ENCODE measurements around the gene TK2. TPM values are rescaled to one million over a fixed set of nuclear protein-coding genes. Genes with fewer than 3 reads are reported as not detected.

TK2 gene
- total and polyA plus RNA-seq, 2 experiments from 2014 or later = 1.8 to 4.2 TPM

- DNase-seq (ENCODE audit: low spot score) = no peak
- H3F3A ChIP-seq (replicated peaks; ENCODE audit: low read depth) = no peaks in the 10 kb centered on the region
Measured at GRCh38 chr16:66534376-66534799, 15.5 kb downstream of the TK2 start.

More at GRCh38 chr16:66534376-66534799, 15.5 kb downstream of the TK2 start:
- H3K4me2 ChIP-seq = no peak overlapping the region
- Mint-ChIP-seq H3K27me3 (ENCODE audit: insufficient read depth, low read depth, poor library complexity) (peaks cover 2% of the 10 kb centered on the region), H3K27ac (no peak overlapping the region), H3K4me3 (no peak overlapping the region), H3K4me1 (no peaks in the 10 kb centered on the region; the same call in 2 of the 3 replicates), H3K9me3 (no peaks in the 10 kb centered on the region; the same call in 2 of the 3 replicates), H3K36me3 (ENCODE audit: low read depth) (no peaks in the 10 kb centered on the region; the same call in 1 of the 3 replicates)
- no peaks in the 10 kb centered on the region for H3K36me3 ChIP-seq (ENCODE audit: insufficient read depth)
- H4K20me1 ChIP-seq (replicated peaks; ENCODE audit: insufficient read depth) = no peaks in the 10 kb centered on the region
- no peak for ATAC-seq
- no peak overlapping the region for H3K27ac ChIP-seq (ENCODE audit: low read depth)
- H3K27me3 ChIP-seq (ENCODE audit: insufficient read depth) = no peaks in the 10 kb centered on the region
- H2AFZ ChIP-seq = no peak overlapping the region
- TF ChIP-seq JUNB (IDR thresholded peaks at IDR 0.05; ENCODE audit: unreplicated experiment) = no peak
- TF ChIP-seq, protein P1, sequence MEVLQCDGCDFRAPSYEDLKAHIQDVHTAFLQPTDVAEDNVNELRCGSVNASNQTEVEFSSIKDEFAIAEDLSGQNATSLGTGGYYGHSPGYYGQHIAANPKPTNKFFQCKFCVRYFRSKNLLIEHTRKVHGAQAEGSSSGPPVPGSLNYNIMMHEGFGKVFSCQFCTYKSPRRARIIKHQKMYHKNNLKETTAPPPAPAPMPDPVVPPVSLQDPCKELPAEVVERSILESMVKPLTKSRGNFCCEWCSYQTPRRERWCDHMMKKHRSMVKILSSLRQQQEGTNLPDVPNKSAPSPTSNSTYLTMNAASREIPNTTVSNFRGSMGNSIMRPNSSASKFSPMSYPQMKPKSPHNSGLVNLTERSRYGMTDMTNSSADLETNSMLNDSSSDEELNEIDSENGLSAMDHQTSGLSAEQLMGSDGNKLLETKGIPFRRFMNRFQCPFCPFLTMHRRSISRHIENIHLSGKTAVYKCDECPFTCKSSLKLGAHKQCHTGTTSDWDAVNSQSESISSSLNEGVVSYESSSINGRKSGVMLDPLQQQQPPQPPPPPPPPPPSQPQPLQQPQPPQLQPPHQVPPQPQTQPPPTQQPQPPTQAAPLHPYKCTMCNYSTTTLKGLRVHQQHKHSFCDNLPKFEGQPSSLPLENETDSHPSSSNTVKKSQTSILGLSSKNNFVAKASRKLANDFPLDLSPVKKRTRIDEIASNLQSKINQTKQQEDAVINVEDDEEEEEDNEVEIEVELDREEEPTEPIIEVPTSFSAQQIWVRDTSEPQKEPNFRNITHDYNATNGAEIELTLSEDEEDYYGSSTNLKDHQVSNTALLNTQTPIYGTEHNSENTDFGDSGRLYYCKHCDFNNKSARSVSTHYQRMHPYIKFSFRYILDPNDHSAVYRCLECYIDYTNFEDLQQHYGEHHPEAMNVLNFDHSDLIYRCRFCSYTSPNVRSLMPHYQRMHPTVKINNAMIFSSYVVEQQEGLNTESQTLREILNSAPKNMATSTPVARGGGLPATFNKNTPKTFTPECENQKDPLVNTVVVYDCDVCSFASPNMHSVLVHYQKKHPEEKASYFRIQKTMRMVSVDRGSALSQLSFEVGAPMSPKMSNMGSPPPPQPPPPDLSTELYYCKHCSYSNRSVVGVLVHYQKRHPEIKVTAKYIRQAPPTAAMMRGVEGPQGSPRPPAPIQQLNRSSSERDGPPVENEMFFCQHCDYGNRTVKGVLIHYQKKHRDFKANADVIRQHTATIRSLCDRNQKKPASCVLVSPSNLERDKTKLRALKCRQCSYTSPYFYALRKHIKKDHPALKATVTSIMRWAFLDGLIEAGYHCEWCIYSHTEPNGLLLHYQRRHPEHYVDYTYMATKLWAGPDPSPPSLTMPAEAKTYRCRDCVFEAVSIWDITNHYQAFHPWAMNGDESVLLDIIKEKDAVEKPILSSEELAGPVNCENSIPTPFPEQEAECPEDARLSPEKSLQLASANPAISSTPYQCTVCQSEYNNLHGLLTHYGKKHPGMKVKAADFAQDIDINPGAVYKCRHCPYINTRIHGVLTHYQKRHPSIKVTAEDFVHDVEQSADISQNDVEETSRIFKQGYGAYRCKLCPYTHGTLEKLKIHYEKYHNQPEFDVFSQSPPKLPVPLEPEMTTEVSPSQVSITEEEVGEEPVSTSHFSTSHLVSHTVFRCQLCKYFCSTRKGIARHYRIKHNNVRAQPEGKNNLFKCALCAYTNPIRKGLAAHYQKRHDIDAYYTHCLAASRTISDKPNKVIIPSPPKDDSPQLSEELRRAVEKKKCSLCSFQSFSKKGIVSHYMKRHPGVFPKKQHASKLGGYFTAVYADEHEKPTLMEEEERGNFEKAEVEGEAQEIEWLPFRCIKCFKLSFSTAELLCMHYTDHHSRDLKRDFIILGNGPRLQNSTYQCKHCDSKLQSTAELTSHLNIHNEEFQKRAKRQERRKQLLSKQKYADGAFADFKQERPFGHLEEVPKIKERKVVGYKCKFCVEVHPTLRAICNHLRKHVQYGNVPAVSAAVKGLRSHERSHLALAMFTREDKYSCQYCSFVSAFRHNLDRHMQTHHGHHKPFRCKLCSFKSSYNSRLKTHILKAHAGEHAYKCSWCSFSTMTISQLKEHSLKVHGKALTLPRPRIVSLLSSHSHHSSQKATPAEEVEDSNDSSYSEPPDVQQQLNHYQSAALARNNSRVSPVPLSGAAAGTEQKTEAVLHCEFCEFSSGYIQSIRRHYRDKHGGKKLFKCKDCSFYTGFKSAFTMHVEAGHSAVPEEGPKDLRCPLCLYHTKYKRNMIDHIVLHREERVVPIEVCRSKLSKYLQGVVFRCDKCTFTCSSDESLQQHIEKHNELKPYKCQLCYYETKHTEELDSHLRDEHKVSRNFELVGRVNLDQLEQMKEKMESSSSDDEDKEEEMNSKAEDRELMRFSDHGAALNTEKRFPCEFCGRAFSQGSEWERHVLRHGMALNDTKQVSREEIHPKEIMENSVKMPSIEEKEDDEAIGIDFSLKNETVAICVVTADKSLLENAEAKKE (CRISPR knock-in tag; IDR thresholded peaks at IDR 0.05) = no peak
- no peak for TF ChIP-seq EZH2phosphoT487 (IDR thresholded peaks at IDR 0.05; ENCODE audit: unreplicated experiment)
- no peak for TF ChIP-seq STAT1 (IDR thresholded peaks at IDR 0.05; ENCODE audit: unreplicated experiment)
- no peak for TF ChIP-seq CTCF (conservative IDR thresholded peaks at IDR 0.05; ENCODE audit: low read depth in 2 of 2)
- no peak for TF ChIP-seq EZH2 (IDR thresholded peaks at IDR 0.05; ENCODE audit: low read depth, unreplicated experiment)
- H3K4me3 ChIP-seq = no peak overlapping the region
- no peaks in the 10 kb centered on the region for H3K79me2 ChIP-seq (replicated peaks; ENCODE audit: insufficient read depth)
- no peaks in the 10 kb centered on the region for H3K9me2 ChIP-seq (ENCODE audit: insufficient read depth)
- no peaks in the 10 kb centered on the region for H3K4me1 ChIP-seq (ENCODE audit: insufficient read depth)

Measured in GM23338 (cell line).